Left ventricle myocardium inferior (tissue), 1 donor: ENCODE data around the gene PTPN6. TPM values are rescaled to one million over a fixed set of nuclear protein-coding genes. Genes with fewer than 3 reads are reported as not detected.
A peak's percentile ranks its signal among the peaks of the same experiment; 100 is the strongest.

Experiments
- DNase-seq: peaks from one replicate; pipeline ENCODE4 v3.0.0-alpha.2; 2020
- H3K27ac ChIP-seq: fragments of 200-600 bp; replicated peaks from 2 replicates; pipeline ENCODE4 v1.8.0; 2021
- H3K27me3 ChIP-seq: fragments of 200-600 bp; 2 replicates; pipeline ENCODE4 v1.8.0; 2021; ENCODE audit warnings: low read depth
- H3K36me3 ChIP-seq: fragments of 200-600 bp; 2 replicates; pipeline ENCODE4 v1.8.0; 2021
- H3K4me1 ChIP-seq: fragments of 200-600 bp; 2 replicates; pipeline ENCODE4 v1.8.0; 2021
- H3K4me3 ChIP-seq: fragments of 200-600 bp; 2 replicates; pipeline ENCODE4 v1.8.0; 2021; ENCODE audit warnings: mild to moderate bottlenecking, moderate library complexity
- H3K9me3 ChIP-seq: fragments of 200-600 bp; replicated peaks from 2 replicates; pipeline ENCODE4 v1.8.0; 2021
- CTCF ChIP-seq: fragments of 200-600 bp; IDR thresholded peaks from 2 replicates; pipeline ENCODE4 v1.8.0; 2021; ENCODE audit warnings: antibody characterized with exemption, mild to moderate bottlenecking, borderline replicate concordance
- intact Hi-C: fragments of 100-400 bp; cut with micrococcal nuclease; formaldehyde crosslinking; loops from one replicate; pipeline ENCODE4 v1.11.0; 2022
- total RNA-seq: library from RNA; stranded (reverse); fragmentation: NEBNext Ultra II Directional; extraction: Animal tissue kit (Norgen Biotek cat#: 25700); gene quantifications from one replicate; pipeline ENCODE4 v1.2.1, GENCODE V29; 2021
- donor health status: DM: no; HTN: yes; CAD: no; lungs with severe emphysema.

PTPN6 gene
- total RNA-seq, 1 donor from 2014 or later: 6.7 TPM

- intact Hi-C loops: no loop called here
- H3K4me1 ChIP-seq: peaks cover 44% of the 10 kb centered on the region
- no peak overlapping the region for H3K4me3 ChIP-seq
- no peak overlapping the region for H3K27ac ChIP-seq
- no peaks in the 10 kb centered on the region for H3K9me3 ChIP-seq
- peaks cover 50% of the 10 kb centered on the region for H3K36me3 ChIP-seq
- H3K27me3 ChIP-seq: no peaks in the 10 kb centered on the region
- no peak for TF ChIP-seq CTCF
- no peak for DNase-seq
Measured at GRCh38 chr12:6974180-6974579, 23.0 kb downstream of the PTPN6 start.

GRCh38 chr12:6975297-6976032 is 24.3 kb downstream of the PTPN6 start:
- no peaks in the 10 kb centered on the region for H3K27me3 ChIP-seq
- peaks cover 60% of the 10 kb centered on the region for H3K36me3 ChIP-seq
- H3K9me3 ChIP-seq: no peaks in the 10 kb centered on the region
- TF ChIP-seq CTCF: no peak
- peaks cover 40% of the 10 kb centered on the region for H3K4me1 ChIP-seq
- no peak overlapping the region for H3K4me3 ChIP-seq
- H3K27ac ChIP-seq: no peak overlapping the region
- no peak for DNase-seq
- intact Hi-C loops: no loop called here

- Histone ChIP-seq H3K9me3 (no peaks in the 10 kb centered on the region), H3K36me3 (peaks cover 82% of the 10 kb centered on the region), H3K27me3 (no peaks in the 10 kb centered on the region), H3K27ac (peak overlapping the region; percentile 76), H3K4me1 (peaks cover 29% of the 10 kb centered on the region), H3K4me3 (no peak overlapping the region)
- intact Hi-C loops: no loop called here
- no peak for DNase-seq
- TF ChIP-seq CTCF: no peak
Measured at GRCh38 chr12:6977653-6978052, 26.5 kb downstream of the PTPN6 start.

GRCh38 chr12:6978188-6978587 is 27.0 kb downstream of the PTPN6 start:
- H3K9me3 ChIP-seq: no peaks in the 10 kb centered on the region
- DNase-seq: no peak
- intact Hi-C loops: no loop called here
- H3K4me1 ChIP-seq: peaks cover 29% of the 10 kb centered on the region
- H3K4me3 ChIP-seq: no peak overlapping the region
- H3K27ac ChIP-seq: peak overlapping the region; percentile 76
- no peaks in the 10 kb centered on the region for H3K27me3 ChIP-seq
- H3K36me3 ChIP-seq: peaks cover 87% of the 10 kb centered on the region
- no peak for TF ChIP-seq CTCF

- DNase-seq: no peak
- no peak for TF ChIP-seq CTCF
- Histone ChIP-seq H3K9me3 (no peaks in the 10 kb centered on the region), H3K36me3 (peaks cover 90% of the 10 kb centered on the region), H3K27ac (peak overlapping the region; percentile 76), H3K4me3 (no peak overlapping the region), H3K27me3 (no peaks in the 10 kb centered on the region), H3K4me1 (peaks cover 29% of the 10 kb centered on the region)
- intact Hi-C loops: no loop called here
Measured at GRCh38 chr12:6978611-6979011, 27.5 kb downstream of the PTPN6 start.
